HG02943 (cell line): ENCODE results near the gene ZSWIM1.
"Not testable (repeated sequence)": the region's sequence is repeated elsewhere in the genome, so short reads cannot be mapped to it uniquely, and the experiment has no call there.

Source experiments
- ATAC-seq: cut with Tn5 transposase; IDR thresholded peaks from one replicate; pipeline ENCODE4 v1.9.1; 2021; ENCODE audit warnings: mild to moderate bottlenecking, low read depth, moderate library complexity; ENCODE audit not compliant: unreplicated experiment

Gene ZSWIM1

DNA sequence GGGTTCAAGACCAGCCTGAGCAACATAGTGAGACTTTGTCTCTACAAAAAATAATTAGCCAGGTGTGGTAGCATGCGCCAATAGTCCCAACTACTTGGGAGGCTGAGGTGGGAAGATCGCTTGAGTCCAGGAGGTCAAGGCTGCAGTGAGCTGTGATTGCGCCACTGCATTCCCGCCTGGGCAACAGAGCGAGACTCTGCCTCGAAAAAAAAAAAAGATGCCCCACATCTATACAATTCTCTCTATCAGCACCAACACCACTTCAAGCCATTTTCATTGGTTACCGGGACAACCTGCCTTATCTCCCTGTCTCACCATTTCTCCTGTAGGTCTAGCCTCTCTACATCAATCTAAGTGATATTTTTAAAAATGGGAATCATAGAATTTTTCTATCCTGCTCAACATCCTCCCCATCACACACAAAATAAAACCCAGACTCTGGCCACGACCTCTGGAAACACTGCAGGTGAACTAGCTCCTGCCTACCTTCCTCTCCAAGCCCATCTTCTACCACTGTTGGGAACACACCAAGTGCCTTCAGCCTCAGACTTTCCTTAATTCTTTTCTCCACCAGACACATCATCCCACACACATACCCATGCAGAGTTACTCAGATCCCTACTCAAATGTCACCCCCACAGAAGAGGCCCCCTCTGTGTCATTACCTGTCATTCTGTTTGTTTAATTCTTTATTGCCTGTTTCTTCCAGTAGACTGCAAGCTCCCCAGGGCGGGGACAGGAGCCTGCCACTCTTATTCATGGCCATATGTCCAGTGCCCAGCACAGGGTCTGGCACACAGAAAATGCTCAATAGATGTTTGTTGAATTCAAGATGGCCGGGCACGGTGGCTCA, 40.5 kb downstream of the ZSWIM1 start:
- no peak for ATAC-seq

DNA sequence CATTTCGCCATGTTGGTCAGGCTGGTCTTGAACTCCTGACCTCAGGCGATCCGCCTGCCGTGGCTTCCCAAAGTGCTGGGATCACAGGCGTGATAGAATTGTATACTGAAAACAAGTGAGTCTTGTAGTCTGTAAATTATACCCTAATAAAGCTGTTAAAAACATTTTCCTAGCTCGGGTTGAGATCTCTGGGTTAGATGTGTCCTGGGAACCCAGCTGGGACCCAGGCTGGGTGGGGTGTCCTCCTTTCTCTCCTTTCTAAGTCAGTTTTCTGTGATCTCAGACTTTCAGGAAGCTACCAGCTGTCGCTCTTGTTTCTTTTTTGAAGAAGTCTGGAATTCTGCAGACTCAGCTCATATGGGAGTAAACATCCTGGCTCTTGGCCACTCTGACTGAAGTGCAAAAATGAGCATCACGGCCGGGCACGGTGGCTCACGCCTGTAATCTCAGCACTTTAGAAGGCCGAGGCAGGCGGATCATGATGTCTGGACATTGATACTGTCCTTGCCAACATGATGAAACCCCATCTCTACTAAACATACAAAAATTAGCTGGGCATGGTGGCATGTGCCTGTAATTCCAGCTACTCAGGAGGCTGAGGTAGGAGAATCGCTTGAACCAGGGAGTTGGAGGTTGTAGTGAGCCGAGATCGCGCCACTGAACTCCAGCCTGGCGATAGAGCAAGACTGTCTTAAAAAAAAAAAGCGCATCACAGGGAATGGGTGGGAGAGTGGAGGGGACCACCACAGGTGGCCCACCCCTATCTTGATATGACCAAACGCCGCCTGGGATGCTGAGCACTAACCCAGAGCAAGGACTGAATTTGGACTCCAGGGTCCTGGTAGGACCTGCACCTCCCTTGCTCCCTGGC, 43.6 kb downstream of the ZSWIM1 start:
- ATAC-seq, result no peak

DNA sequence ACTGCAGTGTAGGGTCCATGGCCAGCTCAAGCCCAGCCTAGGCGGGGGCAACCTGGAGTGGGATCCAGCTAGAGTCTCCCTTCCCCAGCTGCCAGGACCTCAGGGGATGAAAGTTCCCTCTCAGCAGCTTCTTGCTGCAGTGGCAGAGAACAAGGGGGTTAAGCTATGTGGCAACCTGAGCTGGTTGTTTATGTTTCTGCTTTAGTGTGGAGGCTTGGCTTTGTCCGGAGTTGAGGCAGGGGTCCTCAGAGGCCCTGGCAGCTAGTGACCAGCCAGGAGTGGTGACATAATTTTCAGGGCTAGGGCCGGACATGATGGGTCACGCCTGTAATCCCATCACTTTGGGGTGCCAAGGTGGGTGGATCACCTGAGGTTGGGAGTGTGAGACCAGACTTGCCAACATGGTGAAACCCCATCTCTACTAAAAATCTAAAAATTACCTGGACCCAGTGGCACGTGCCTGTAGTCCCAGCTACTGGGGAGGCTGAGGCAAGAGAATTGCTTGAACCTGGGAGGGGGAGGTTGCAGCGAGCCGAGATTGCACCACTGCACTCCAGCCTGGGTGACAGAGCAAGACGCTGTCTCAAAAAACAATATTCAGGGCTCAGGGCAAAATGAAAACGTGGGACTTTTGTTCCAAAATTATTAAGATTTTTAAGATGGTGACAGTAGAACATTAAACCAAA, 44.9 kb downstream of the ZSWIM1 start:
- ATAC-seq, result no peak

DNA sequence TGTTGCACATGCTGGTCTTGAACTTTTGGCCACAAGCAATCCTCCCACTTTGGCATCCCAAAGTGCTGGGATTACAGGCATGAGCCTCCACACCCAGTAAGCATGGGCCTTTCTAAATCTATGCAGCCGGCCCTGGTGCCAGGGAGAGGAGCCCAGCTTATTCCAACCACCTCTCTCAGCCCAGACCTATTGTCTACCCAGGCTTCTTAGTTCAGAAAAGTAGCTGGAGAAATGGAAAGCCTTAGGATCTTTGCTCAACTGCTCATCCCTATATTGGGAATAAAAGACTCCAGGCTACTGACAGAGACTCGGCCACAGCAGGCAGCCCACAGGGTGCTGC, 45.7 kb downstream of the ZSWIM1 start:
- no peak for ATAC-seq

DNA sequence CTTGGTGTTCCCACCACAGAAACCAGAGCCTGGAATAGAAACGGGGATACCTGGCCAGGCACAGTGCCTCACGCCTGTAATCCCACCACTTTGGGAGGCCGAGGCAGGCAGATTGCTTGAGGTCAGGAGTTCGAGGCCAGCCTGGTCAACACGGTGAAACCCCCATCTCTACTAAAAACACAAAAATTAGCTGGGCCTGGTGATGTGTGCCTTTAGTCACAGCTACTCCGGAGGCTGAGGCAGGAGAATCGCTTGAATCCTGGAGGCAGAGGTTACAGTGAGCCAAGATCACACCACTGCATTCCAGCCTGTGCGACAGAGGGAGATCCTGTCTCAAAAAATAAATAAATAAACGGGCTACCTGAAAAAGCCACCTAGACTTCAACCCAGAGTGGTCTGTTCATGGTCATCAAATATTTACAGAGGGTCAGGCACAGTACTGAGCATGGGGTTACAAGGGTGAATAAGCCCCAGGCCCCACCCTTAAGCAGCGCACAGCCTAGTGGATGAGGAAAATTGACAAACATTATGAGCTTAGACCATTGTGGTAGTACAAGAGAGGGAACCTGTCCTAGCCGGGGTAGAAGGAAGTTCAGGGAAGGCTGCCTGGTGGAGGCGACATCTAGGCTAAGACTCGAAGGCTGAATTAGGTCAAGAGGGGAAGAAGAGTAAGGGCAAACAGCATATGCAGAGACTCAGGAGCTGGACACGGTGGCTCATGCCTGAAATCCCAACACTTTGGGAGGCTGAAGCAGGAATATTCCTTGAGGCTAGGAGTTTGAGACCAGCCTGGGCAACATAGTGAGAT, 46.2 kb downstream of the ZSWIM1 start:
- ATAC-seq, result no peak

DNA sequence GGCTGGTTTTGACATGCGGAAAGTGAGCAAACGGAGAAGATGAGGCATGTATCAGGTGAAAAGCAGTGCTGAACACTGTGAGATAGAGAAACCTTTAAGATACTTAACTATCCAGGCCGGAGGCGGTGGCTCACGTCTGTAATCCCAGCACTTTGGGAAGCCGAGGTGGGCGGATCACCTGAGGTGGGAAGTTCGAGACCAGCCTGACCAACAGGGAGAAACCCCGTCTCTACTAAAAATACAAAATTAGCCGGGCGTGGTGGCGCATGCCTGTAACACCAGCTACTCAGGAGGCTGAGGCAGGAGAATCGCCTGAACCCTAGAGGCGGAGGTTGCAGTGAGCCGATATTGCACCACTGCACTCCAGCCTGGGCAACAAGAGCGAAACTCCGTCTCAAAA, 50.7 kb downstream of the ZSWIM1 start:
- ATAC-seq, result not testable (repeated sequence)

DNA sequence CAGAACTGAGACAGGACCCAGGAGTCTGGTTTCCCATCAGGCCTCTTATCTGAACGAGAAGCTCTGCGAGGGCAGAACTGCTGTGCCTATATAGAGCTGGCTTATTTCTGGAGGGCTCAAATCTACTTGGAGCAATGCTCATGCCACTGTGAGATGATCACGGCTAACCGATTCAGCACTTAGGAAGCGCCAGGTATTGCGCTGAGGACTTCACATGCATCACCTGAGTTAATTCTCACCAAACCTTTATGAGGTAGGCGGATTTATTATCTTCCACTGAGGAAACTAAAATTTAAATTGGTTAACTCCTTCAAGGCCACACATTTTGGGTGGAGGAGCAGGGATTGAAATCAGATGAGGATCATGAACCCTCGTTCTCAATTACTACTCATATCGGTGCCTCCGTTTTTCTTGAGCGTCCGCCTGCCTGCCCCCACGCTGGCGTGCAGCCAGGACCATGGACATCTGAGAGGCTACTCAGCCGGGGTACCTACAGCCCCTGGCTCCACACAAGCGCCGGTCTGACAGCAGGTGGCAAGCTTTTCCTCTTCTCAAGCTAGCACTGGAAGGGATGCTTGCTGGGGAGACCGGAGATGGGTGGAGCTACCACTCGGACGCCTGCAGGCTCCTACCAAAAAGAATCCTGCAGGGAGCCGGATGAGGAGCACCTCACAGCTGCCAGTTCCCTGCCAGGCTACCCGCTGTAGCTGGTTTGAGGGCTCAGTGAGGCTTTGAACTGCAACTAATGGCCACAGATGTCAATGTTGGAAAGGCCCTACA, 52.4 kb downstream of the ZSWIM1 start:
- ATAC-seq, result no peak

DNA sequence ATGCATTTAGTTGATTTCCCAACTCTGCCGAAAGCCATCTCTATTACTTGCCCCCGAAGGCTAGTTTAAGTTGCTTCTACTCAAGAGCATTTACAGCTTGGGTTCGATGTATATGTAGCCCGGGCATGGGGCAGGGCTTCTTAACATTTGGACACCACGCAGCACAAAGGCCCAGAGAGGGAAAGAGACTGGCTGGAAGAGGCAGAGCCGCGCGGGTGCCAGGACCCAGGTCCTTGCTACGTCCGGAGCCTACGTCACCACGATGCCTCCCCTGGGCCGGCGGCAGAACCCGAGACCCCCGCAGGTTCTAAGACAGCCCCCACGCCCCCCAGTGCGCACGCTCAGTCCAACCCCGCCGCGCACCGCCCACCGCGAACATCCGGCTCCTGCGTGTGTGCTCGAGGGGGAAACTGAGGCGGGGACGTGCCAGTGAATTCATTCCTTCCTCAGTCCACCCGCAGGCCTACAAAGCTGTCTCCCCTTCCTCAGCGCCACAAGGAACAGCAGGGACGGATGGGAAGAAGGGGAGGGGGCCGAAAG, 53.1 kb downstream of the ZSWIM1 start:
- ATAC-seq, result peak; percentile 23
